HepG2 (cell line): ENCODE results near the gene ACOT2. TPM values are rescaled to one million over a fixed set of nuclear protein-coding genes. Genes with fewer than 3 reads are reported as not detected.
A peak's percentile ranks its signal among the peaks of the same experiment; 100 is the strongest.

Source experiments
- BCL3 ChIP-seq: sonication (generic); formaldehyde crosslinking; IDR thresholded peaks from 2 replicates; pipeline ENCODE4 v1.5.1; 2020; ENCODE audit warnings: mild to moderate bottlenecking, missing genetic modification reagents, moderate library complexity
- CCDC6 ChIP-seq: sonication (generic); formaldehyde crosslinking; IDR thresholded peaks from 2 replicates; pipeline ENCODE4 v1.8.1; 2022; ENCODE audit warnings: mild to moderate bottlenecking, missing genetic modification reagents, moderate library complexity
- CTCF ChIP-seq: sonication (generic); formaldehyde crosslinking; IDR thresholded peaks from 2 replicates; pipeline ENCODE4 v1.5.0; 2020; ENCODE audit warnings: mild to moderate bottlenecking, missing genetic modification reagents, moderate library complexity
- HNRNPLL ChIP-seq: fragments of 200-400 bp; formaldehyde crosslinking; IDR thresholded peaks from 2 replicates; pipeline ENCODE4 v1.6.1; 2017; ENCODE audit warnings: mild to moderate bottlenecking, low read depth, low read length; ENCODE audit not compliant: poor library complexity, severe bottlenecking
- KLF16 ChIP-seq, 2 experiments: sonication (generic) in 1 of 2; formaldehyde crosslinking in 1 of 2; IDR thresholded peaks; 2 replicates each; pipeline versions ENCODE4 v1.6.1 to v1.8.0; 2016 to 2023; ENCODE audit warnings: missing genetic modification reagents in 2 of 2, missing compliant biosample characterization in 1 of 2
- SKIL ChIP-seq: sonication (generic); formaldehyde crosslinking; IDR thresholded peaks from 2 replicates; pipeline ENCODE4 v1.8.0; 2022; ENCODE audit warnings: missing genetic modification reagents, mild to moderate bottlenecking, moderate library complexity, borderline replicate concordance
- TMF1 ChIP-seq: sonication (generic); formaldehyde crosslinking; IDR thresholded peaks from 2 replicates; pipeline ENCODE4 v1.8.1; 2022; ENCODE audit warnings: low read depth, missing genetic modification reagents
- ZNF564 ChIP-seq: sonication (generic); formaldehyde crosslinking; IDR thresholded peaks from 2 replicates; pipeline ENCODE4 v1.8.1; 2023; ENCODE audit warnings: mild to moderate bottlenecking, missing genetic modification reagents
- ZNF574 ChIP-seq: sonication (generic); formaldehyde crosslinking; IDR thresholded peaks from 2 replicates; pipeline ENCODE4 v1.4.0; 2020; ENCODE audit warnings: missing genetic modification reagents
- ZNF800 ChIP-seq: sonication (generic); formaldehyde crosslinking; IDR thresholded peaks from 2 replicates; pipeline ENCODE4 v1.4.0; 2020; ENCODE audit warnings: missing genetic modification reagents
- ZSCAN30 ChIP-seq: sonication (generic); formaldehyde crosslinking; IDR thresholded peaks from 2 replicates; pipeline ENCODE4 v1.5.0; 2020; ENCODE audit warnings: mild to moderate bottlenecking, missing genetic modification reagents
- ZSCAN31 ChIP-seq: sonication (generic); formaldehyde crosslinking; IDR thresholded peaks from 2 replicates; pipeline ENCODE4 v1.5.0; 2020; ENCODE audit warnings: low read depth, mild to moderate bottlenecking, missing genetic modification reagents
- polyA plus RNA-seq, 8 experiments: library from polyadenylated mRNA; depleted of rRNA in 3 of 8; stranded (reverse) in 7 of 8; unstranded in 1 of 8; fragments of >200 nt; fragmentation: Illumina TruSeq in 4 of 8; extraction: Trizol in 4 of 8; gene quantifications; 2 replicates each; pipeline versions ENCODE4 v1.2.1 to v1.2.3, GENCODE V29; 2011 to 2016; ENCODE audit warnings: low read depth in 4 of 8, missing spikeins in 1 of 8, mixed read lengths in 1 of 8; ENCODE audit not compliant: insufficient read depth in 1 of 8
- total RNA-seq, 5 experiments: library from RNA; depleted of rRNA; stranded (reverse); fragments of >200 nt; fragmentation: Illumina TruSeq; extraction: Trizol; gene quantifications; 2 replicates each; pipeline ENCODE4 v1.2.3, GENCODE V29; 2016; ENCODE audit warnings: low read depth in 1 of 5
- TF ChIP-seq, protein P1 (sequence below): IDR thresholded peaks from 2 replicates; pipeline ENCODE4 v1.6.1; 2016; ENCODE audit warnings: mild to moderate bottlenecking

ACOT2 gene
- total and polyA plus RNA-seq, 2 of the 13 experiments (the other 11 are each of a cell fraction or from before 2014, with no cell fraction given): 60.0 to 110 TPM

- peak; percentile 77 for TF ChIP-seq ZSCAN31 (CRISPR knock-in tag)
- 0 out of 4 replicates have a peak, but pooled peaks of 1 of the 2 experiments have one; percentile 24 for TF ChIP-seq KLF16 (CRISPR knock-in tag; IDR thresholded peaks at IDR 0.05)
- peak; percentile 36 for TF ChIP-seq HNRNPLL
- TF ChIP-seq SKIL (CRISPR knock-in tag): 0 out of 2 replicates have a peak, but pooled peaks have one; percentile 19
- peak; percentile 55; the same call in 1 of the 2 replicates for TF ChIP-seq ZNF800 (CRISPR knock-in tag)
- TF ChIP-seq, protein P1, sequence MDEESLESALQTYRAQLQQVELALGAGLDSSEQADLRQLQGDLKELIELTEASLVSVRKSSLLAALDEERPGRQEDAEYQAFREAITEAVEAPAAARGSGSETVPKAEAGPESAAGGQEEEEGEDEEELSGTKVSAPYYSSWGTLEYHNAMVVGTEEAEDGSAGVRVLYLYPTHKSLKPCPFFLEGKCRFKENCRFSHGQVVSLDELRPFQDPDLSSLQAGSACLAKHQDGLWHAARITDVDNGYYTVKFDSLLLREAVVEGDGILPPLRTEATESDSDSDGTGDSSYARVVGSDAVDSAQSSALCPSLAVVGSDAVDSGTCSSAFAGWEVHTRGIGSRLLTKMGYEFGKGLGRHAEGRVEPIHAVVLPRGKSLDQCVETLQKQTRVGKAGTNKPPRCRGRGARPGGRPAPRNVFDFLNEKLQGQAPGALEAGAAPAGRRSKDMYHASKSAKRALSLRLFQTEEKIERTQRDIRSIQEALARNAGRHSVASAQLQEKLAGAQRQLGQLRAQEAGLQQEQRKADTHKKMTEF (CRISPR knock-in tag): peak; percentile 35; the same call in 1 of the 2 replicates
- peak; percentile 46 for TF ChIP-seq CTCF (CRISPR knock-in tag)
- peak; percentile 64; the same call in 1 of the 2 replicates for TF ChIP-seq CCDC6 (CRISPR knock-in tag)
- TF ChIP-seq ZNF564: peak; percentile 34; the same call in 1 of the 2 replicates
- TF ChIP-seq ZSCAN30 (CRISPR knock-in tag): 0 out of 2 replicates have a peak, but pooled peaks have one; percentile 20
- peak; percentile 63; the same call in 1 of the 2 replicates for TF ChIP-seq BCL3
- TF ChIP-seq TMF1 (CRISPR knock-in tag): peak; percentile 51
- TF ChIP-seq ZNF574 (CRISPR knock-in tag): peak; percentile 78
These were observed 31.6 kb upstream of the ACOT2 start (continued) for GRCh38 chr14:73537244-73538045.
